ENCODE data around the gene NR0B2. TPM values are rescaled to one million over a fixed set of nuclear protein-coding genes. Genes with fewer than 3 reads are reported as not detected.

Gene NR0B2
- polyA plus RNA-seq, 2 of the 4 experiments (the other 2 are of a cell fraction), result not detected

GRCh38 chr1:26945138-26945537, 31.4 kb upstream of the NR0B2 start:
- POLR2A ChIA-PET, result no interaction called here
- H3K4me2 ChIP-seq, result no peak overlapping the region
- FAIRE-seq, result no peak
- no peaks in the 10 kb centered on the region; the same call in 2 of the 3 replicates for H3K4me1 ChIP-seq
- H3K9me3 ChIP-seq, result no peaks in the 10 kb centered on the region
- ATAC-seq, result no peak
- no peak overlapping the region for H3K27ac ChIP-seq
- CTCF ChIA-PET, result no interaction called here
- no peak overlapping the region for H3K4me3 ChIP-seq
- TF ChIP-seq FOXS1 (CRISPR knock-in tag; IDR thresholded peaks at IDR 0.05), result no peak
- no peak for TF ChIP-seq TP53 (CRISPR knock-in tag; IDR thresholded peaks at IDR 0.05)
- no peak for TF ChIP-seq POLR2AphosphoS2 (conservative IDR thresholded peaks at IDR 0.05; ENCODE audit: low read length)
- no peak for TF ChIP-seq REST (IDR thresholded peaks at IDR 0.05)
- no peak for TF ChIP-seq CEBPB (IDR thresholded peaks at IDR 0.05)
- TF ChIP-seq RARB (CRISPR knock-in tag; IDR thresholded peaks at IDR 0.05), result no peak
- TF ChIP-seq TFCP2L1 (CRISPR knock-in tag; IDR thresholded peaks at IDR 0.05), result no peak
- no peak for TF ChIP-seq HMGXB4 (CRISPR knock-in tag; IDR thresholded peaks at IDR 0.05; ENCODE audit: borderline replicate concordance)
- TF ChIP-seq POLR2A (IDR thresholded peaks at IDR 0.05; ENCODE audit: low read length), result no peak
- no peak for TF ChIP-seq CBX8 (IDR thresholded peaks at IDR 0.05)
- TF ChIP-seq CHD4 (IDR thresholded peaks at IDR 0.05; ENCODE audit: borderline replicate concordance), result no peak
- no peak for TF ChIP-seq MAZ (IDR thresholded peaks at IDR 0.05; ENCODE audit: borderline replicate concordance, low read depth, low read length)
- no peak for DNase-seq (ENCODE audit: low read depth in 1 of 2, low spot score in 1 of 2)
- WGBS (ENCODE audit: missing lambda C conversion rate), result 71% methylated on average over 1 of the region's 2 CpGs

GRCh38 chr1:26942656-26943055, 28.9 kb upstream of the NR0B2 start:
- DNase-seq (ENCODE audit: low read depth in 1 of 2, low spot score in 1 of 2) (no peak), FAIRE-seq (no peak), ATAC-seq (no peak)
- no peaks in the 10 kb centered on the region for H3K9me3 ChIP-seq
- TF ChIP-seq HEYL (CRISPR knock-in tag; IDR thresholded peaks at IDR 0.05) (no peak), JUNB (IDR thresholded peaks at IDR 0.05) (no peak), ELK1 (IDR thresholded peaks at IDR 0.05; ENCODE audit: low read depth, low read length) (no peak), SMC3 (IDR thresholded peaks at IDR 0.05) (no peak), RAD21 (conservative IDR thresholded peaks at IDR 0.05 in 1 of 2, IDR thresholded peaks at IDR 0.05 in 1 of 2) (no peak), CTCF (IDR thresholded peaks at IDR 0.05) (no peak), BHLHE40 (IDR thresholded peaks at IDR 0.05; ENCODE audit: low read depth, low read length) (no peak), ZSCAN20 (CRISPR knock-in tag; IDR thresholded peaks at IDR 0.05) (no peak), CEBPB (IDR thresholded peaks at IDR 0.05) (no peak), POLR2A (IDR thresholded peaks at IDR 0.05; ENCODE audit: low read length) (no peak)
- ChIA-PET POLR2A (no interaction called here), CTCF (interaction anchor here (0.6 to 1.9 kb wide), 3 partner anchors 12 to 54 kb away, joined by 4 to 9 read pairs (median 4); no protein-coding TSS in a partner anchor)
- WGBS (ENCODE audit: missing lambda C conversion rate), result 94% methylated on average over 11 of the region's 12 CpGs
- H3K4me2 ChIP-seq, result no peak overlapping the region
- no peak overlapping the region for H3K4me3 ChIP-seq
- no peak overlapping the region for H3K27ac ChIP-seq
- no peaks in the 10 kb centered on the region for H3K4me1 ChIP-seq

Data from A549 (cell line).